Activated CD4-positive, alpha-beta T cell treated with anti-CD3 and anti-CD28 coated beads, Interleukin-2, amount 50 U/mL, for 4 hours (primary cell): ENCODE results near the gene FBXO17.

ENCODE experiments used
- DNase-seq, 2 experiments: peaks; one replicate each; pipeline ENCODE4 v3.0.0-alpha.2; 2020

The FBXO17 gene

DNA sequence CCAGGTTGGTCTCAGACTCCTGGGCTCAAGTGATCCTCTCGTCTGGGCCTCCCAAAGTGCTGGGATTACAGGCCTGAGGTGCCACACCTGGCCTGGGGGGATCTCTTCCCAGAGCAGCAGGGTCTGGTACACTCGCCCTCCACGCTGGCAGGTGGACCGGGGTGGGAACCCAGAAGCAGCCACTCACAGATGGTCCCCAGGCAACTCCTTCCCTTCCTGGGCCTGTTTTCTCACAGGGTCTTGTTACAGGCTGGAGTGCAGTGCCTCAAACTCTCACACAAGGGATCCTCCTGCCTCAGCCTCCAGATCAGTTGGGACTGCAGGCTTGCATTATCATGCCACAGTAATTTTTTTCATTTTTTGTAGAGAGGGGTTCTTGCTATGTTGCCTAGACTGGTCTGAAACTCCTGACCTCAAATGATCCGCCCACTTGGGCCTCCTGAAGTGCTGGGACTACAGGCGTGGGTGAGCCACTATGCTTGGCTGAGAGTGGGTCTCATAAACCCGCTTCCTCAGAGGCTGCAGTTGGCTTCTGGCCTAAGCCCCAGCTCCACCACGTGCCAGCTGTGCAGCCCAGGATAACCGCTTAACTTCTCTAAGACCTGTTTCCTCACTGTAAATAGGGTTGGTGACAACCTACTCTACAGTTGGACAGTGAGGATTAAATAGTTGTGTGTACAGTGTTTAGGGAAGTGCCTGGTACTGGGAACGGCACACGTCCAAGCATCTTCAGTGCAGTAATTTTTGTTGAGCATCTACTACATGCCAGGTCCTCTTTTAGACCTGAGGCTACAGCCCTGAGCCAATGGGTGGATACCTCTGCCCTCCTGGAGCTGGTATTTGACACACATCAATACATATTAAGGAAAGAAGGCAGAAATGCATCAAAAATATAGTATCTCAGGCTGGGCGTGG lies 62.7 kb downstream of the FBXO17 start:
- DNase-seq: no peak

DNA sequence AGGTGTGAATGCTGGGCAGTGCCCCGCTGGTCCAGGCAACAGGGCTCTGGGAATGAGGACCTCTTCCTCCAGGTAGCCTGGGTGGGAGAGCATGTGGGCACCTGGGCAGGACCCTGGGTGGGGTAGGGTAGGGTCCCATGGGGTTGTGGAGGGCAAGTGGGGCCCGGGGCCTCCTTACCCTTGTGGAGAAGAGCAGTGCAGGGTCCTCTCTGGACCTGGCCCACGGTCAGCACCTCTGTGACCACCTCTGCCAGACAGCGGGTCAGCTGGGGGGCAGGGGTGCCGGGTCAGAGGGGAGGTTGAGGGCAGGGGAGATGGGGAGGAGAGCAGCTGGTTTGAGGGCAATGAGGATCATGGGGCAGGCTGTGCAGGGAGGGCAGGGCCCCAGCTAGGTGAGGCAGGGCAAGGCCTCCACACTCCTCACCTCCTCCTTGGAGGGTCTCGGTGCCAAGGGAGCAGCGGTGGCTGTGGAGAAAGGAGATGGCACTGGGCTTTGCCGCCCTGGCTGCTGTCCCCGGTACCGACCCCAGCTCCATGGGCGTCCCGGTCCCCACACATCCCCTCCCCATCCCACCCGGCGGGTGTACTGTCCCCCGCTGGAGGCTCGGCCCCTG lies 64.0 kb downstream of the FBXO17 start:
- DNase-seq: no peak

DNA sequence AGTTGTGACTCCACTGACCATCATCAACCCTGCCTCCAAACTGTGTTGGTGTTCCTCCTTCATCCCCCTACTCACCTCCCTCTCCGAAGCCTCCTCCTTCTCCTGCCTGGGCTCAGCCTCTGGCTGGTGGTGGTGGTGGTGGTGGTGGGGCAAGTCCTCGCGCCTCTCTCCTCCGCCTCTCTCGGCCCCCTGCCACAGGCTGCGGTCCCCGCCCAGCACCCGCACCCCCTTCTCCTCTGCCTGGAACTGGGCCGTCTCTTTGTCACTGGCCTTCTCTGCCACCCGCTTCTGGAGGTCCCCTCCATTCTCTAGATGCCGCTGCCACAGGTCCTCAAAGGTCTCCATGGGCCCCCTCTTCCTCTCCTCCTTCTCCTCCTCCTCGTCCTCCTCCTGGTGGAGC lies 65.1 kb downstream of the FBXO17 start:
- DNase-seq: no peak

DNA sequence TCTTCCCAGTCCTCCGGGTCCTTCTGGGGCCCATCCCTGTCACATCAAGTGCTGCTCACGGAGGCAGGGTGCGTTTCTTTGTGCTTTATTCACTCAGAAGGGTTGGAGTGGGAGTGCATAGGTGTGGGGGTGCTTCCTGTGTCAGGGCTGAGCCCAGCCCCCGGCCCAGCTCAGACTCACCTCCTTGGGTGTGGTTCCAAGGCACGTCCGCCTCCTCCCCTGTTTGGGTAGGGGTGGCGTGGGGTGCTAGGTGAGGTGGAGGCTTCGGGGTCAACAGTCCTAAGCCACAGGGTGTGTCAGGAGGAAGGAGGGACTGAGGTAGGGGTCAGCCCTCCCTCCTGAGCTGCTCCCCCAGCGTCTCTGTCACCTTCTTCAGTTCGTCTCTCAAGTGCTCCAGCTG lies 66.6 kb downstream of the FBXO17 start:
- DNase-seq: no peak

DNA sequence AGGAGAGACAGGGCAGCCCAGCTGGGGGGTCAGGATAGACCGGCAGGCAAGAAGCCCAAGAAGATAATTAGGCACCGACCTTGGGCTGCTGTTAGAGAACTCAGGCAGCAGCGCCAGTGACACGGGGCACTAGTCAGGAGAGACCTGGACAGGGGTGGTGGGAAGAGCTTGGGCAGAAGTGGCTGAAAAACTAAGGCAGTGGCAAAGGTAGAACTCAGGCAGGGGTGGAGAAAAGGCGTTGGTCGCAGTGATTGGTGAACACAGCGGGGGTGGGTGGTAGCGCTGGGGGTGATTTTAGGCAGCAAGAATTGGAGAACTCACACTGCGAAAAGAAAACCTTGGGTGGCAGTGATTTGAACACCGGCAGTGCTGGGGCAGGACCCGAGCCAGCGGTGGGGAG lies 67.9 kb downstream of the FBXO17 start:
- no peak for DNase-seq

DNA sequence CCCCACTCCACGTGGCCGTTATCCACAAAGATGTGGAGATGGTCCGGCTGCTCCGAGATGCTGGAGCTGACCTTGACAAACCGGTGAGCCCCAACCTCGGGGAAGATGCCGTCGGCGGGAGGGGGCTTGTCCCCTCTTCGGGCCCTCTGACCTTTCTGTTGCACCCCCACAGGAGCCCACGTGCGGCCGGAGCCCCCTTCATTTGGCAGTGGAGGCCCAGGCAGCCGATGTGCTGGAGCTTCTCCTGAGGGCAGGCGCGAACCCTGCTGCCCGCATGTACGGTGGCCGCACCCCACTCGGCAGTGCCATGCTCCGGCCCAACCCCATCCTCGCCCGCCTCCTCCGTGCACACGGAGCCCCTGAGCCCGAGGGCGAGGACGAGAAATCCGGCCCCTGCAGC lies 68.3 kb downstream of the FBXO17 start:
- no peak for DNase-seq

DNA sequence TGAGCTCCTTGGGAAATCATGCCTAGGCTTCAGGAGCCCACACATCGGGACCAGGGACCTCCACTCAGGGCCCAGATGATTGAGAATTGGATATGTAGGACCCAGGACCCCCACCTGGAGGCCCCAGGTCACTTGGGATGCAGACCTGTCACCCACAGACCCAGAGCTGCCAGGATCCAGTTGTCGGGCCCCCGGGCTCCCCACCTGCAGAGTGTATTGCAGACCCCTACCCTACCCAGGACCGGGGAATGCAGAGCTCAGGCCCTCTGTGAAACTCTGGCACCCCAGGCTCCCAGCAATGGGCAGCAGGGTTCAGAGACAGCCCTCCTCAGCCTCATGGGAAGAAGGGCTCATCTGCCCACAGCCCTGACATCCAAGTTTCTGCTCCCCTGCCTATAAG lies 69.9 kb downstream of the FBXO17 start:
- no peak for DNase-seq

DNA sequence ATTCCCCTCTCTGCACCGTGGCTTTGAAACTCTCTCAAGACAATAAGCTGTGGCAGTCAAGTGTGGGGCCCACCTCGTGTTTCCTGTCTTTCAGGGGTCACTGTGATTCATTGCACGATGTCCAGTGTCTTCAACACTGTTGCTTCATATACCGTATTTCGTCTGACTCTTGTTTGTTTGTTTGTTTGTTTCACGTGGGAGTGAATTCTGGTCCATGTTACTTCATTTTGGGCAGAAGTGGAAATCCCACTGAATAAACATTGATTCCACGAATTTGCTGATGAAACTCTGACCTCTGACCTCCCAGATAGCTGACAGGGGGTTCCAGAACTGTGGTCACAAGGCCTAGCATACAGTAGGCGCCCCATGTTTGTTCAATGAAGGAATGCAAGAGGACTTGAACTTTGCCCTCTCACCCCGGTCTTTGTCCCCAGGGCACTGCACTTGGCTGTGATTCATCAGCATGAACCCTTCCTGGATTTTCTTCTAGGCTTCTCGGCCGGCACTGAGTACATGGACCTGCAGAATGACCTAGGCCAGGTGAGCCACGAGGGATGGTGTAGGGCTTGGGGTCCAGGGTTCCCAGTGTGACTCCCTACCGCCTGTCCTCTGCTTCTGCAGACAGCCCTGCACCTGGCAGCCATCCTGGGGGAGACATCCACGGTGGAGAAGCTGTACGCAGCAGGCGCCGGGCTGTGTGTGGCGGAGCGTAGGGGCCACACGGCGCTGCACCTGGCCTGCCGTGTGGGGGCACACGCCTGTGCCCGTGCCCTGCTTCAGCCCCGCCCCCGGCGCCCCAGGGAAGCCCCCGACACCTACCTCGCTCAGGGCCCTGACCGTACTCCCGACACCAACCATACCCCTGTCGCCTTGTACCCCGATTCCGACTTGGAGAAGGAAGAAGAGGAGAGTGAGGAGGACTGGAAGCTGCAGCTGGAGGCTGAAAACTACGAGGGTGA lies 70.7 kb downstream of the FBXO17 start:
- no peak for DNase-seq

DNA sequence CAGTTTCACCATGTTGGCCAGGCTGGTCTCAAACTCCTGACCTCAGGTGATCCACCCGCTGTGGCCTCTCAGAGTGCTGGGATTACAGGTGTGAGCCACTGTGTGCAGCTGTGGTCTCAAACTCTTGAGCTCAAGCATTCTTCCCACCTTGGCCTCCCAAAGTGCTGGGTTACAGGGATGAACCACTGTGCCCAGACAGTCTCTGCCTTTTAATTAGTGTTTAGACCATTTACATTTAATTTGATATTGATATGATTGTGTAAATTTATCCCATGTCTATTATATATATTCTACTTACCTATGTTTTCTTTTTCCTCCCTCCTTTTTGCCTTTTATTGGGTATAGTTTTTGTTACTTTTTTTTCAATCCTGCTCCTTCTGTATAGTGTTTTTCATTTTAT lies 73.9 kb downstream of the FBXO17 start:
- no peak for DNase-seq

DNA sequence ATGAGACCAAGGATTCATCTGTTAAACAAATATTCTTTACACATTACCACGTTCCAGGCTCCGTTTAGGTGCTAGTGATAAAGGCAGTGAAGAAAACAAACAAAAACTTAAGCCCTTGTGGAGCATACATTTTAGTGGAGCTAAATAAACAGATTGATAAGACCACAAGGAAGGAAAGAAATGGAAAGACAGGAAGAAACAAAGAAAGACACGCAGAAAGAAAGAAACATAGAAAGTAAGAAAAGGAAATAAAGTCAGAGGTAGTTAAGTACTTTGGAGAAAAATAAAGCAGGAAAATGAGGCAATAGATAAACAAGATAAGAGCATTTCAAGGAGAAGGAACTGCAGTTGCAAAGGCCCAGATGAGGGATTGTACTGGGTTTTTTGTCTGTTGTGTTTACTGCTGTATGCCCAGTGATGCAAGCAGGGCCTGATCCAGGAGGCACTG lies 74.8 kb downstream of the FBXO17 start:
- DNase-seq: no peak

DNA sequence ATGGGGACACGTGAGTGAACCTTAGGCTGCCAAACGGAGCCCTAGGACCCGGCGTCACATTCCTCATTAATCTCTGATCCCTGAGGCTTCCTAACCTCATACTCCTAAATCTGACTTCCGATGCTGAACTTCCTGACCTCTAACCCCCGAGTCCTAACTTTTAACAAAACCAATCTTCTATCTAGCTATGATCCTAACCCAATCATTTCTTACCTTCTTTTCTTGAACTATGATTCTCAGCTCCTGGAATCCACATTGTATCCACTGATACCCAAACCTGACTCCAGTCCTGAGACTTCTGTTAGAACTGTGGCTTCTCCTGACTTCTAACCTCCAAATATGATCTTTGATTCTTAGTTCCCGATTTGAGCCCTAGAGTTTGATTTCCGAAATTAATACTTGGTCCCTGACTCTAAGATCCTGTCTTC lies 75.3 kb downstream of the FBXO17 start:
- DNase-seq: no peak

DNA sequence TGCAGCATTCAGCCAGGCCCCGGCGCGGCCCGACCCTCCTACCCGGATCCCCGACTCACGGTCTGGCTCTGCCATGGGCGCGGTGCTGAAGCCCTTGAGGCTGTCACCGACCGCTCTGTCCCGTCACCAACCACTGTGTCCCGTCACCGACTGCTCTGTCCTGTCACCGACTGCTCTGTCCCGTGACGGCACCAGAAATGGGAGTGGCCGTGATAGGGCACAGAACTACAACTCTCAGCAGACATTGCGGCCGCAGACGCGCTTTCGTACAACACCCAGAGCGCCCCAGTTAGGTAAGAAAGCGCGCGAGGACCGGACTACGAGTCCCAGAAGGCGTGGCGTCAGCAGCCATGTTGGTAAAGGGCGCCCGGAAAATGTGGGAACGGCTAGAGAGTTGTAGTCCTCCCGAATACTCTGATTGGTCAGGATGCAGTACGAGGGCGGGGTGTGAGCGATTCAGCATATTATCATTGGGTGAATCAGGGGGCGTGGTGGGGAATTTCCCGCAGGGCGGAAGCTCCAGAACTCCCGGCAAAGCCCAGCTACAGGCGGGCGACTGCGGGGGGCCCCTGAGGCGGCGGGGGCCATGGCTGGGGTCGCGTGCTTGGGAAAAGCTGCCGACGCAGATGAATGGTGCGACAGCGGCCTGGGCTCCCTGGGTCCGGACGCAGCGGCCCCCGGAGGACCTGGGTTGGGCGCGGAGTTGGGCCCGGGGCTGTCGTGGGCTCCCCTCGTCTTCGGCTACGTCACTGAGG lies 75.9 kb downstream of the FBXO17 start, which contains the start of the genes NFKBIB and SIRT2:
Gene NFKBIB, plus strand, starts transcription at position 523 of the 755 bp plus-strand sequence. Its CDS starts 64 bp downstream, at position 587.
Gene SIRT2, minus strand, starts transcription at position 172 of the 755 bp plus-strand sequence. Its CDS starts 97 bp downstream, at position 75.
- DNase-seq: peak; percentile 99

DNA sequence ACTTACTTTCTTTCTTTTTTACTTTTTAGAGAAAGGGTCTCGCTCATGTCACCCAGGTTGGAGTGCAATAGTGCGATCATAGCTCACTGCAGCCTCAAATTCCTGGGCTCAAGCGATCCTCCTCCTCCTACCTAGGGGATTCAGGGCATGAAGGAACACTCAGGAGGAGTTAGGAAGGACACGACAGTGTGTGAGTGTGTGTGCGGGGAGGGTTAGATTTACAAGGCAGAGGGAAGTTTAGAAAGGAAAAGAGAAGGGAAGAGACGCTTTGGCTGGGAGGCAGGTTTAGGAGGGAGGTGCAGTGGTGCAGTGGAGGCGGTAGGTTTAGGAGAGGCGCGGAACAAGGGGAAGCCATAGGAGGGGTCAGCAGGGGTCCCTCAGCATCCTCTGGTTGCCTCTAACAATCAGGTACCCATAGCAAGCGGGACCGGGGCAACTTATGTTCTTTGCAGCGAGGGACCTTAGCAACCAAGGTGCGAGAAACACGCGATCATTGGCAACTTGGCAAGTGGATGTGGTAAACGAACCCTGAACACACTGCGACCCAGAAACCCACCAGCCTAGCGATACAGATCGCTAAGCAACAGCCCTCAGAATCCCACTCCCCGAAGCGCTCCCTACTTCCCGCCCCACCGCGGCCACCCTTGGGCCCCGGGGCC lies 76.6 kb downstream of the FBXO17 start:
- DNase-seq: no peak

DNA sequence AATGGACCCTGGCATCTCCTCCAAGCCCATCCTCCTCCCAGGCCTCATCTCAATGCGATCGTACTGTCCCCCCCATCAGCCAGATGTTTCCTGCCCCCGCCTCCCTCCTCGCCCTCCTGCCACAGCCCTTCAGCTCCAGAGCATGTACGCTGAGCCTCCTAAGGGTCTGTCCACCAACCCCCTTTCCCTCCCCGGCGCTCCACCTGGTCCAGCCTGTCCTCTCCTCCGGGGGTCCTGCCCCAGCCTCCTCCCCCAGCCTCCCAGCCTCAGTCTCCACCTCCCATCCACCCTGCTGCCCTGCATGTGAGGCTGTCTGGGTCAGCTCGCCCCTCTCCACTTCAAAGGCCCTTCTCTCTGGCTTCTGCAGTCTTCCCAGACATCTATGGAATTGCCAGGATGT lies 80.6 kb downstream of the FBXO17 start:
- DNase-seq: no peak

DNA sequence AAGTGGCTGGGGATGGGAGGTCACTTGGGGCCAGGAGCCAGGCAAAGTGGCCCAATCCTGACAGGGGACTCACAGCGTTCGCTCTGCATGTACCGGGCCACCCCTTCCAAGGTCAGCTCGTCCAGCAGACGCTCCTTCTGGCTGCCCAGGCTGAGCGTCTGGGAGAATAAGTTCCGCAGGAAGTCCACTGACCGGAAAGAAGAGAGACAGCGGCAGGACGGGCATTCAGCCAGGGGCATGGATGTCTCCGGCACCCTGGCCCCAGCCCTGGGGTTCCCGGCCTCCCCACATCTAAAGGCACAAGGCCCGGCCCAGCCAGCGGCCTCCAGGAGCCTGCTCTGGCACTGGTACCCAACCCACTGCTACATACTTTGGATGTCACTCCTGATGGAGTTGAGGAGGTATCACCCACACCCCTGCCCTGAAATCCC lies 82.2 kb downstream of the FBXO17 start:
- DNase-seq: no peak

DNA sequence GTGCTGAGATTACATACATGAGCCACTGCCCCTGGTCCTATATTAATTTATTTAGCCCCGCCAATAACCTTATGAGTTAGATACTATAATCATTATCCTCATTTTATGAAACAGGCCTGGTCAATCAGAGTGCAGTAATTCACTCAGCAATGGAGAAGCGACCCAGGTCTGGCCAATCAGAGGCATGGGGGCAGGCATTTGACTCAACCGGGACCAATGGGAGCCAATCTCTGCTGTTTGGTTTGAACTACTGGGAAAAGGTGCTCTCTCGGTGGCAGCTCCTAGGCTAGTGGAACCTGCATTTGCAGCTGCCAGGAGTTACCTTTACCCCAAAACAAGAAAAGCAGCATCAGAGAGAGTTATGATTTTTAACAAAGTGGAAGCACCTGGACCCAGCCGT lies 82.7 kb downstream of the FBXO17 start:
- DNase-seq: no peak

DNA sequence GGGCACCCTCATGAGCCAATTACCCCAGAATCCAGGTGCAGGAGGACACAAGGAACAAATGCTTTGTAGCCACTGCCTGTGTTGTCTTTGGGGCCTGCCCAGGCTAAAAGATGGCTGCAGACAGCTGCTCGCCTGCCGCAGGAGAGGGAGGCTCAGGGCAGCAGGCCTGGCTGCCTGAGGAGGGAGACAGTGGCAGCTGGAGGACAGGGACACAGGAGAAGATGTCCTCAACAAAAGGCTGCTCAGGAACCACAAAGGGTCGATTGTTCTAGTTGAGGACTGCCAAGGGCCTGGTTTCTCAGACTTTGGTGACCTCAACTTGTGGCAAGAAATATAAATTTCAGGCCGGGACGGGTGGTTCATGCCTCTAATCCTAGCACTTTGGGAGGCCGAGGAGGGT lies 83.8 kb downstream of the FBXO17 start:
- DNase-seq: no peak
